Measurements from ENCODE around the gene NRAS.

DNA sequence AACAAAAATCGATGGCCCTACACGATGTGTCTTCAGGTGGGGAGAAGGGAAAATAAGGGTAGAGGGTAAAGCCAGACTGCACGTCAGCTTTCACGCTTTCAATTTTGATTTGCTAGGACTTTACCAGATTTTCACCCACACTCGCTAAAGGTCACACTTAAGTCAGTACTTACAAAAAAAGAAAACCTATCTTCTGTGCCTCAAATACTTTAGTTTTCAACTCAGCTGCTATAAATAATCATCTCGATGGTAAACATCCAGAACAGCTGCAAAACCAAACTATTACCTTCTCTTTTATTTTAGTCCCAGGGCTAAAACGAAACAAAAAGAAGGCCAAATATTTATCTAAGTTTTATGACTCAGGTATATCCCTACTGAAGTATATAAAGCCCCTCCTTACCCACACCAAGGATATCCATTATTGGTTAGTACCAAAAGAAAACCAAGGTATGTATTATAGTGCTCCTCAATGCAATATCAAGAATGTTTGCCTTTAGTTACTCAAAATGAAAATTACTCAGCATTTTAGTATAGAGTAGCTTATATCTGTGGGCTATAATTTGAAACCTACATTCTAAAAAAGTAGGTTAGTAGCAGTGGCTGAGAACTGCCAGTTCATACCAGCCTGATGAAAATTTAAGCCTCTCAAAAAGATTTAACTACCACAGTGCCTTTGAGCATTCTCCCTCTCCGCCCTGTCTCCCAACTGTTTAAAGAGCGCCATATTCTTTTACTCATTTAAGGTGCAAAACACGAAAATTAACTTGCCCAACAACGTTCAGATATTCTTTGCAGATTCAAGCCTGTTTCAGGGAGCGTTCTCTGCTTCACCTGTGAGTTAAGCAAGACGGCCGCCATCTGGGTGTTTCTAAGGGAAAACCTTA, 39.7 kb upstream of the NRAS start:
- TF ChIP-seq POLR2A (IDR thresholded peaks at IDR 0.05; ENCODE audit: low read depth, low read length) (no peak), POLR2AphosphoS5 (IDR thresholded peaks at IDR 0.05; ENCODE audit: low read depth, low read length) (no peak), TAF1 (IDR thresholded peaks at IDR 0.05; ENCODE audit: low read depth, low read length) (no peak)

Measured in GM12891 (cell line).